ENCODE results near the gene AGO4. TPM values are rescaled to one million over a fixed set of nuclear protein-coding genes. Genes with fewer than 3 reads are reported as not detected.
"Not testable (repeated sequence)": the region's sequence is repeated elsewhere in the genome, so short reads cannot be mapped to it uniquely, and the experiment has no call there.

AGO4 gene
- total RNA-seq, 4 donors from 2014 or later = 8.3 to 44.2 (median 18.6) TPM

DNA sequence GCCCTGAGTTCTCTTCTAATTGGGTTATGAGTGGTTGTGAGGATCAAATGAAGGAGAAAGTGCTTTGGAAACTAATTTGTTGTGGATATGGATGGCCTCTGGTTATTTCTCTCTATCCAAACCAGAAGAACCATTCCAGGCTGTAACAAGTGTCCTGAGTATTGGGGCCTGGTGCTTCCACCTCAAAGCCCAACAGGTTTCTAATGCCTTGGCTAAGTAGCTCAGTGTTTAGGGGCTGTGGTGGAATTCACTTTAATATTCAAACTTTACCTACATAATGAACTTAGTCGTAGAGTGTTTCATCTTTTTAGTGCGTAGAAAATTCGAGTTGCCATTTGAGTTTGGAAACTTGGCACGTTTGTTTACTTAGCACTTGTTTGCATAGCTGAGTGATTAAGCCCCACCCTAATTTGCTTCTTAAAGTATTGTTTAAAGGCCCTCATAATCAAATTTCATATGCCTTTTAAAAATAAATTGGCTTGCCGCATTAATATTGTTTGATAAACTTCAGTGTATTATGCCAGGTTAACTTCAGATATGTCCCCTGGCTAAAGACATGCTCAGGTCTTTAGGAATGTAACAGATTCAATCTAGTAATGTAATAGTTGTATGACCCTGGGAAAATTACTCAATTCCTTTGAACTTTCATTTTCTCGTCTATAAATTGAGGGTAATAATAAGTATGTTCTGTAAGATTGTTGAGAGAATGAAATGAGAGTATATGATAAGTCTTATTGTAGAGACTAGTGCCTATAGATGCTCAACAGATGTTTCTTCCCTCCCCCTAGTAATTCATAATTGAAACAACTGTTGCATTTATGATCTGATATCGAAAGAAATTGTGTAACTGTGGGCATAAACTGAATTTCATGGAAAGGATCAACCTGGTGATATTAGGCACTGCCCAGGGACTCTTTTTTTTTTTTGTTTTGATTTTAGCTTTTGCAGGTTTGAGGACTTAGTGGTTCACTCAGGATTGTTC, 1.6 kb downstream of the AGO4 start:
- TF ChIP-seq, protein P1, sequence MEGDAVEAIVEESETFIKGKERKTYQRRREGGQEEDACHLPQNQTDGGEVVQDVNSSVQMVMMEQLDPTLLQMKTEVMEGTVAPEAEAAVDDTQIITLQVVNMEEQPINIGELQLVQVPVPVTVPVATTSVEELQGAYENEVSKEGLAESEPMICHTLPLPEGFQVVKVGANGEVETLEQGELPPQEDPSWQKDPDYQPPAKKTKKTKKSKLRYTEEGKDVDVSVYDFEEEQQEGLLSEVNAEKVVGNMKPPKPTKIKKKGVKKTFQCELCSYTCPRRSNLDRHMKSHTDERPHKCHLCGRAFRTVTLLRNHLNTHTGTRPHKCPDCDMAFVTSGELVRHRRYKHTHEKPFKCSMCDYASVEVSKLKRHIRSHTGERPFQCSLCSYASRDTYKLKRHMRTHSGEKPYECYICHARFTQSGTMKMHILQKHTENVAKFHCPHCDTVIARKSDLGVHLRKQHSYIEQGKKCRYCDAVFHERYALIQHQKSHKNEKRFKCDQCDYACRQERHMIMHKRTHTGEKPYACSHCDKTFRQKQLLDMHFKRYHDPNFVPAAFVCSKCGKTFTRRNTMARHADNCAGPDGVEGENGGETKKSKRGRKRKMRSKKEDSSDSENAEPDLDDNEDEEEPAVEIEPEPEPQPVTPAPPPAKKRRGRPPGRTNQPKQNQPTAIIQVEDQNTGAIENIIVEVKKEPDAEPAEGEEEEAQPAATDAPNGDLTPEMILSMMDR (IDR thresholded peaks at IDR 0.05) = no peak
- TF ChIP-seq POLR2A (IDR thresholded peaks at IDR 0.05) = no peak
- Histone ChIP-seq H3K36me3 (no peaks in the 10 kb centered on the region), H3K27ac (peak overlapping the region in 3 of 4 donors; percentile 79 to 90 (median 85)), H3K27me3 (no peaks in the 10 kb centered on the region), H3K4me1 (peaks cover 0 to 20% (median 7%) of the 10 kb centered on the region in 4 donors), H3K4me3 (peak overlapping the region; percentile 84 to 97 (median 88)), H3K9me3 (no peaks in the 10 kb centered on the region)
- DNase-seq = no peak

DNA sequence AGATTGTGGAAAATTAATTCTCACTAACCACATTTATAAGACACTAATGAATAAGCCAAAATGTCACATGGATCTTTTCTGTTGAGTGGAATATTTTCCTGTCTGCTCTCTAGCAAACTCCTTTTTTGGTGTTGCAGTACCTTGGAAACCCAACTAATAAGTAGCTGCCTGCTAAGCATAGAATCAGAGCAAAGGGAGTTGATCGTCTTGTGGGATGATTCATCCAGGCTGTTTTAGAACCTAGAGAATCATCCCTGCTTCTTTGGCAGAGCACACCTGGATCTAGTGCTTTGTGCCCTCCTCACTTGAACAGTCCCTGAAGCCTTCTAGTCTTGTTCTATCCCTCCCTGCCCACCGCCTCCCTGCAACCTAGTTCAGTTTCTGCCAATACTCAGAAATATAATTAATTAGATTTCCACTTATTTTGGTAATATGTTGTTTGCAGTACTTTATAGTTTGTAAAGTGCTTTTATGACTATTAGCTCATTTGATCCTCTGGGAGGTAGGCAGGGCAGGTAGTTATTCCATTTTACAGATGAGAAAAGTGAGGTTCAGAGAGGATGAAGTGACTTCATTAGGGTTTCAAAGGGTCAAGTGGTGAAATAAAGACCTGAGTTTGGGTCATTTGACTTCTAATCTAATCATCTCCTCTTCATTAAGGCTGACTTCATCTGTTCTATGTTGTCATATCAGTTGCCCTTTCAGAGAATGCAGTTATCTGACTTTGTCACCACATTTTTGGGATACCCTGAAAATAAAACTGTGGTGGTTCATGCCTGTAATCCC, 2.5 kb downstream of the AGO4 start:
- no peaks in the 10 kb centered on the region for H3K36me3 ChIP-seq
- H3K9me3 ChIP-seq = no peaks in the 10 kb centered on the region
- H3K4me3 ChIP-seq = no peak overlapping the region
- TF ChIP-seq, protein P1 (IDR thresholded peaks at IDR 0.05) = no peak
- TF ChIP-seq POLR2A (IDR thresholded peaks at IDR 0.05) = no peak
- peak overlapping the region in 1 of 4 donors; percentile 7 for H3K27ac ChIP-seq
- H3K27me3 ChIP-seq = no peaks in the 10 kb centered on the region
- DNase-seq = no peak
- peaks cover 0 to 20% (median 6%) of the 10 kb centered on the region in 4 donors for H3K4me1 ChIP-seq

DNA sequence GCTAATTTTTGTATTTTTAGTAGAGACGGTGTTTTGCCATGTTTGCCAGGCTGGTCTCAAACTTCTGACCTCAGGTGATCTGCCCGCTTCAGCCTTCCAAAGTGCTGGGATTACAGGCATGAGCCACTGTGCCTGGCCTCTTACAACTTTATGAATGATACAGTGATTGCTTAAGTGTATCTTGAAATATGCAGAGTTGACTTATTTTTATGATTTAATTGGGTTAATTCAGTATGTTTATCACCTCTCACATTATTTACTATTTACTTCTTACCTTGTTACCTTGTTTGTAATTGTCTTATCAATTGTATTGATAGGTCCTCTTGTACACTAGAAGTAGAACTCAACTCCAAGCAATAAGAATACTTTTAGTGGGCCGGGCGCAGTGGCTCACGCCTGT, 4.9 kb downstream of the AGO4 start:
- H3K27ac ChIP-seq, H3K9me3 ChIP-seq, DNase-seq, H3K4me3 ChIP-seq, H3K36me3 ChIP-seq, H3K27me3 ChIP-seq: not testable (repeated sequence)
- peaks cover 0 to 20% (median 6%) of the 10 kb centered on the region in 4 donors for H3K4me1 ChIP-seq

DNA sequence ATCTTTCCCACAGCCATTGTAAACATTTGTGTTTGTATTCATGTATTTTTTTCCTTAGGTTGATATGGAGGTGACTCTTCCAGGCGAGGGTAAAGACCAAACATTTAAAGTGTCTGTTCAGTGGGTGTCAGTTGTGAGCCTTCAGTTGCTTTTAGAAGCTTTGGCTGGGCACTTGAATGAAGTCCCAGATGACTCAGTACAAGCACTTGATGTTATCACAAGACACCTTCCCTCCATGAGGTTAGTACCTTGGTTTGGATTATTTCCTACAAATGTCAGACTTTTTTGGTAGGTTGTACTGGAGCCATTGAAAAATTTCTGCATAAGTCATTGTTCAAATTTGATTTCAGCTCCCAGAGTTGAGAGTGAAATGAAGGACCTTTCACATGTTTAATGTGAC, 17.4 kb downstream of the AGO4 start:
- Histone ChIP-seq H3K27me3 (no peaks in the 10 kb centered on the region), H3K27ac (no peak overlapping the region), H3K36me3 (peaks cover 0 to 60% (median 0%) of the 10 kb centered on the region in 3 donors), H3K4me3 (no peak overlapping the region), H3K4me1 (no peaks in the 10 kb centered on the region), H3K9me3 (no peaks in the 10 kb centered on the region)
- no peak for DNase-seq
- TF ChIP-seq, protein P1 (IDR thresholded peaks at IDR 0.05) = no peak
- no peak for TF ChIP-seq POLR2A (IDR thresholded peaks at IDR 0.05)

DNA sequence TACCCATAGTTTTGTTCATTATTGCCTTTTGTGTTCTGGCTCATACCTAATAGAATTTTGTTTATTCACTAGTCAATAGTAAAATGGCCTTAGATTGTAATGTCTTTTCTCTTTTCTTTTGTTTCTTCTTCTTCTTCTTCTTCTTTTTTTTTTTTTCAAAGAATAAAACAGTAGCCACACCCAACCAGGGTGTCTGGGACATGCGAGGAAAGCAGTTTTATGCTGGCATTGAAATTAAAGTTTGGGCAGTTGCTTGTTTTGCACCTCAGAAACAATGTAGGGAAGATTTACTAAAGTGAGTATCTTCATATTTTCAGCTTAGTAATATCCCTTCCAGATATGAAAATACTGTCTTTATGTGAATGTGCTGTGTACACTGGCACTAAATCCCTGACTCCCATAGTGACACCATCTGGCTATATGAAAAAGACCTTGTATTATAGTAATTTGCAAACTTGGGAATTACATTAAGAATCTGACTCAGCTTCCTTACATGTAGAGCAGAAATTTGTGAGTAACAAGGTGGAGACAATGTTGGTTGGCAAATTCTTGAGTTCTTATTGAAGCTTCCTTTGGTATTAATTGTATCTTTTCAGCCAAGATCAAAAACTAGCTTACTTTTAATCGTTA, 24.6 kb downstream of the AGO4 start:
- Histone ChIP-seq H3K9me3 (no peaks in the 10 kb centered on the region), H3K4me3 (no peak overlapping the region), H3K36me3 (peaks cover 0 to 90% (median 0%) of the 10 kb centered on the region in 3 donors), H3K4me1 (no peaks in the 10 kb centered on the region), H3K27ac (no peak overlapping the region), H3K27me3 (no peaks in the 10 kb centered on the region)
- DNase-seq = no peak
- TF ChIP-seq POLR2A (IDR thresholded peaks at IDR 0.05) = no peak
- TF ChIP-seq, protein P1 (IDR thresholded peaks at IDR 0.05) = no peak

All from Peyer's patch (tissue), 4 donors.